T-helper 2 cell treated with Interferon-gamma antibody and Interleukin-4, amounts not matched to agents 5 μg/mL and 100 μg/mL, for 36 hours (primary cell): ENCODE data around the gene PEAK3.

Source experiments
- DNase-seq: peaks from one replicate; pipeline ENCODE4 v3.0.0; 2021; ENCODE audit warnings: low spot score
- H3K27ac Mint-ChIP-seq: one replicate; pipeline ENCODE4 v1.8.0; 2021; ENCODE audit warnings: mild to moderate bottlenecking, mixed read lengths
- H3K27me3 Mint-ChIP-seq: one replicate; pipeline ENCODE4 v1.8.0; 2021; ENCODE audit warnings: low read depth, mixed read lengths
- H3K36me3 Mint-ChIP-seq: one replicate; pipeline ENCODE4 v1.8.0; 2021; ENCODE audit warnings: low read depth, mixed read lengths
- H3K4me1 Mint-ChIP-seq: one replicate; pipeline ENCODE4 v1.8.0; 2021; ENCODE audit warnings: low read depth, mixed read lengths
- H3K4me3 Mint-ChIP-seq: one replicate; pipeline ENCODE4 v1.8.0; 2022; ENCODE audit warnings: mild to moderate bottlenecking, moderate library complexity, mixed read lengths
- H3K9me3 Mint-ChIP-seq: one replicate; pipeline ENCODE4 v1.8.0; 2021; ENCODE audit warnings: mixed read lengths

The PEAK3 gene

DNA sequence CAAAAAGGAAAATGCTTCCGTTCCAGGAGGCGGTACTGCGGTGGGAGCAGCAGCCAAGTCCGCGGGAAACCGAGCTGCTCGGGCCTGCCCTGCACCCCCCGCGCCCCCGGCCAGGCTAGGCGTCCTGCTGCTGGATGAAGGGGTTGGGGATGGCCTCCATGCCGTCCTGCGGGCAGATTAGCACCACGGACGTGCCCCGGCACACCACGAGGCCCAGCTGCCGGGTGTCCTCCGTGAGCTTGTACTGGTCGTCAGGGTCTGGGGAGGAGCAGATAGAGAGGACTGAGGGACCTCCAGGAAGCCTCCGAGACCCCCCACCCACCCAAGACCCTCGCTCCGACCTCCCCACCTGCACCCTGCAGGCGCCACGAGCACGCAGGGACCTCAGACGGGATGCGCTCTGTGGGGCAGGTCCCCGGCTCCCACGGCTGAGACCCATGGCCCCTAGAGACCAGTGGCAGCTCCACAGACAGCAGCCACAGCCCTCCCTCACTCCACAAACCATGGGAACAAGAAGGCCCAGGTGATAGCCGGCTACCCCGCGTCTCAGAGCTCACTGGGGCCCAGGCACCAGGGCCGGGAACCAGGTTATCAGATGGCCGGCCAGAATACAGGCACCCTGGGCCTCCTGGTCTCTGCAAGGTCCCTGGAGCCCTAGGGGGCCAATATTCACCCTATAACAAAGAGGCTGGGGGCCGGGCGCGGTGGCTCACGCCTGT, 39.7 kb upstream of the PEAK3 start:
- peaks cover 12% of the 10 kb centered on the region for H3K4me1 Mint-ChIP-seq
- no peak overlapping the region for H3K27ac Mint-ChIP-seq
- no peaks in the 10 kb centered on the region for H3K9me3 Mint-ChIP-seq
- no peaks in the 10 kb centered on the region for H3K27me3 Mint-ChIP-seq
- H3K36me3 Mint-ChIP-seq = peaks cover 14% of the 10 kb centered on the region
- DNase-seq = no peak
- H3K4me3 Mint-ChIP-seq = no peak overlapping the region

DNA sequence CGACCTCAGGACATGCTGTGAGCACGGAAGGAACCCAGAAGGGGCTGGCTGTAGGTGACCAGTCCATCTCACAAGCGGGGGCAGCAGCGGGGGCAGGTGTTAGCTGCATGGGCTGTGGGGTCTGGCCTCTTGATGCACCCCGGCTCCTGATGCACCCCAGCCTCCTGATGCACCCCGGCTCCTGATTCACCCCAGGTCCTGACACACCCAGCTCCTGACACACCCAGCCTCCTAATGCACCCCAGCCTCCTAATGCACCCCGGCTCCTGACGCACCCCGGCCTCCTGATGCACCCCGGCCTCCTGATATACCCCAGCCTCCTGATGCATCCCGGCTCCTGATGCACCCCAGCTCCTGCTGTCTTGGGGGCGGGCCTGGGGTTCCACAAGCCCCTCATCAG, 39.0 kb upstream of the PEAK3 start:
- Mint-ChIP-seq H3K36me3 (peaks cover 10% of the 10 kb centered on the region), H3K27me3 (no peaks in the 10 kb centered on the region), H3K4me3 (no peak overlapping the region), H3K4me1 (peaks cover 8% of the 10 kb centered on the region), H3K27ac (no peak overlapping the region), H3K9me3 (no peaks in the 10 kb centered on the region)
- DNase-seq = no peak

DNA sequence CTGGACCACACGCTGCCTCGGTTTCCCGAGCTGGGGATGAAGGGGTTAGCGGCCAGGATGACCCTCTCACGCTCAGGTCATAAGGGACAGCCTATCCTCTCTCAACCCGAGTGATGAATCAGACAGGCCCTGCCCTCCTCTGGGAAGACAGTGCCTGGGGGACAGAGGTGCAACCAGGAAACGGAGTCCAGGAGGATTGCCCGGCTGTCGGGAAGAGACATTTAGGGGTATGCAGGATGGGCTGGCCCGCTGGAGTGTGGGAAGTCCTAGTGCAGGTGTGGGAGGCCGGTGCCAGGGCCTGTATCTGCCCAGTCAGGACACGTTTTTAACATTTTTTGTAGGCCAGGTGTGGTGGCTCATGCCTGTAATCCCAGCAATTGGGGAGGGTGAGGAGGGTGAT, 38.1 kb upstream of the PEAK3 start:
- no peak for DNase-seq
- peaks cover 5% of the 10 kb centered on the region for H3K36me3 Mint-ChIP-seq
- H3K27me3 Mint-ChIP-seq = peaks cover 1% of the 10 kb centered on the region
- no peak overlapping the region for H3K4me3 Mint-ChIP-seq
- peaks cover 2% of the 10 kb centered on the region for H3K9me3 Mint-ChIP-seq
- no peak overlapping the region for H3K27ac Mint-ChIP-seq
- peaks cover 4% of the 10 kb centered on the region for H3K4me1 Mint-ChIP-seq

DNA sequence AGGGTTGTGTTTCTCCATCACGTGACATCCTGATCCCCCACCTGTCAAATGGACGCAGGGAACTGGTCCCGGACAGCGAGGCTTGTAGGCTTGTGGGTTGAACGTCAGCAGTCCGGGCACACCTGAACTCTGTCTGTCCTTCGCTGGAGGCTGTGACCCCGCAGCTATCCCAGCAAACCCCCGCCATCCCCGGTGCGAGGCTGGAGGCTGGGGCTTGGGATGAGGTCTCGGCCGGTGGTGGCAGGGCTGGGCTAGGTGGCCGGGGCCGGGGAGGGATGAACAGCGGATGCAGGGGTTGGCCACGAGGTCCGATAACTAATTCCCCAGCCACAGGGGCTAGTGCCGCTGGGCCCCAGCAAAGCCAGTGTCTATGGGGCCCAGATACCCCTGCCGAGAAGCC, 37.6 kb upstream of the PEAK3 start:
- Mint-ChIP-seq H3K4me1 (peaks cover 4% of the 10 kb centered on the region), H3K9me3 (peaks cover 7% of the 10 kb centered on the region), H3K27ac (no peak overlapping the region), H3K27me3 (peaks cover 5% of the 10 kb centered on the region), H3K4me3 (no peak overlapping the region), H3K36me3 (peaks cover 2% of the 10 kb centered on the region)
- DNase-seq = no peak

DNA sequence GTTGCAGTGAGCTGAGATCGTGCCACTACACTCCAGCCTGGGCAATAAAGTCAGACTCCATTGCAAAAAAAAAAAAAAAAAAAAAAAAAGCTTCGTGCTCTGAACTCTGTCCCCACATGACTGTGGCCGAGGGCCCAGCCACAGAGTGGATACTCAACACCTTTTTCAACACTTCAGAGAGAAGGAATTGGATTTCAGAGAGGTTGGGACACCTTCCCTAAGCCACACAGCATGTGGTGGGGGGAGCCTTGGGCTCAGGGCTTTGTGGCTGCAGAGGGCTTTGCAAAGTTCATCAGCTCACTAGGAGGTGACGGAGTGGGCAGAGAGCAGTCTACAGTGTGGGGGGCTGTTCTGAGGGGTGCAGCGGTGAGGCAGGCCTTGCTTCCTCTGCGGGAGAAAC, 36.9 kb upstream of the PEAK3 start:
- DNase-seq = no peak
- Mint-ChIP-seq H3K27ac (no peak overlapping the region), H3K4me1 (peaks cover 2% of the 10 kb centered on the region), H3K9me3 (peaks cover 7% of the 10 kb centered on the region), H3K27me3 (peaks cover 9% of the 10 kb centered on the region), H3K4me3 (no peak overlapping the region), H3K36me3 (peaks cover 2% of the 10 kb centered on the region)

DNA sequence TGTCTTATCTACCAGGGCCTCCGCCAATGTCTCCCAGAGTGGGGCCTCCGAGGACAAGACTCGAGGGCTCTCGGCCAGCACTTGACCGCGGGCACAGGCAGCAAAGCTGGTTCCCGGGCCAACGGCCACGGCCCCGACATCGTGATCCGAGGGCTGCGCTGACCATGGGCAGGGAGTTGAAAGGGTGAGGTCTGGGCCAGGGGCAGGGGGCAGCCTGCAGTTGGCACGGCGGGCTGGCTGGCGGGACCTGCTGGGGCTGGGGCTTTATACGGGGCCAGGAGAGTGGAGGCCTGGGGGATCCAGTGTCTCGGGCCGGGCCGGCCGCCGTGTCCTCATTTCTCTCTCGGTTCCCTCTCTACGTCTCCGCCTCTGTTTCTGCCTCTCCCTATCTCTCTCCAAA, 35.8 kb upstream of the PEAK3 start:
- Mint-ChIP-seq H3K9me3 (peaks cover 7% of the 10 kb centered on the region), H3K36me3 (no peaks in the 10 kb centered on the region), H3K27ac (no peak overlapping the region), H3K4me3 (no peak overlapping the region), H3K4me1 (peaks cover 2% of the 10 kb centered on the region), H3K27me3 (peaks cover 19% of the 10 kb centered on the region)
- DNase-seq = no peak

DNA sequence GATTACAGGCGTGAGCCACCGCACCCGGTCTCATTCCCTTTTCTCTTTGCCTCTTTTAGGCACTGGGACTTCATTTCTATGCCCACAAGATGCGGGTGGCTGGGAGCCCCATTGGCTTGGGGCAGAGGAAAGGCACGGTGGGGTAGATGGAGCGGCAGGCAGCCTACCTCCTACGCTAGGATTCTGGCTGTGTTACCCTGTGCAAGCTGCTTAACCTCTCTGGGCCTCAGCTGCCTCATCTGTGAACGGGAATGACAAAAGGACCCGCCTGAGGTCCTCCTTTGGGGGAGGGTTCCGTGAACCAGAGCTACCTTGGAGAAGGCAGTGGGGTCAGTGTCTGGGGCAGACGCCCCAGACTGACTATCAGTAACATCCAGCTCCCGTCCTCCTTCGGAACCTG, 35.3 kb upstream of the PEAK3 start:
- H3K4me3 Mint-ChIP-seq = no peak overlapping the region
- no peak overlapping the region for H3K27ac Mint-ChIP-seq
- peaks cover 2% of the 10 kb centered on the region for H3K4me1 Mint-ChIP-seq
- H3K9me3 Mint-ChIP-seq = peaks cover 7% of the 10 kb centered on the region
- DNase-seq = no peak
- no peaks in the 10 kb centered on the region for H3K36me3 Mint-ChIP-seq
- peaks cover 19% of the 10 kb centered on the region for H3K27me3 Mint-ChIP-seq

DNA sequence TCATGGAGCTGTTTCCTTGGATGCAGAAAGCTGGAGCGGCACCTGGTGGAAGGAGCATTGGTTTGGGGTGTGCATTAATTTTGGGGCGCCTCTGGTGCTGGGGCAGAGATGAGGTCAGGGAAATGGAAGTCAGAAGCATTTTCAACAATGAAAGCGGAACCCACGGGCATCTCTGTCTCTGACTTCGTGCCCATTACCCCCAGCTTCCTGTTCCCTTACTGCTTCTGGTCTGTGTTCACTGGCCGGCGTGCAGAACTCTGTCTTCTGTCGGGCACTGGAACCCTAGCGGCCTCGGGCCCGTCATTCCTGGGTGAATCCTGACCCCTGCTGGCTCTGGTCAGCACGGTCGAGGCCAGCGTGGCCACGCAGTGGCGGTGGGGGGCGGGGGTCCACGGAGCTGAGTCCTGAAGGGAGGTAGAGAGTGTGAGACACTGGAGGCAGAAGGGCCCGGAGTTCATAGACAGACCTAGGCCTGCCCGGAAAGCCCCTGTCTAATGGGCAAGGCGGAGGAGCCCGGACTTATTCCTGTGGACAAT, 33.9 kb upstream of the PEAK3 start:
- Mint-ChIP-seq H3K27ac (no peak overlapping the region), H3K4me1 (peaks cover 2% of the 10 kb centered on the region), H3K36me3 (no peaks in the 10 kb centered on the region), H3K4me3 (no peak overlapping the region), H3K27me3 (peaks cover 19% of the 10 kb centered on the region), H3K9me3 (peaks cover 7% of the 10 kb centered on the region)
- DNase-seq = no peak

DNA sequence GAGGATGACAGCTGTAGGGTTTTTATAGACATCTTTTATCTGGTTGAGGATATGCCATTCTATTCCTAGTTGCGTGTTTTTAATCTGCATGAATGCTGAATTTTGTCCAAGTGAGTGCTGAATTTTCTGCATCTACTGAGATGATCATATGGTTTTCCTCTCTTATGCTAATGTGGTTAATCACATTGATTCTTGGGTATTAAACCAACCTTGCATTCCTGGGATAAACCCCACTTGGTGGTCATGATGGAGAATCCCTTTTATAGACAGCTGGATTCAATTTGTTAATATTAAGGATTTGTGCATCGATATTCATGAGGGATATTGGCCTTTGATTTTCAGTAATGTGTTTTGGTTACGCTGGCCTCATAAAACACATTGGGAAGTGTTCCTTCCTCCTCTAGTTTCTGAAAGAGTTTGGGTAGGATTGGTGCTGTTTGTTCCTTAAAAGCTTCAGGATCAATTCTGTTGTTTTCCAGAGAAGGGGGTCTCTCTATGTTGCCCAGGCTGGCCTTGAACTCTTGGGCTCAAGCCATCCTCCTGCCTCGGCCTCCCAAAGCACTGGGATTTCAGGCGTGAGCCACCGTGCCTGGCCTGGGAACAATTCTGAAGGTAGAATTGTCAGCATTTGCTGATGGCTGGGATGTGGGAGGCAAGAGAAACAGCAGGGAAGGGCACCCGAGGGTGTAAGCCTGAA, 33.3 kb upstream of the PEAK3 start:
- Mint-ChIP-seq H3K4me3 (no peak overlapping the region), H3K4me1 (peaks cover 2% of the 10 kb centered on the region), H3K27ac (no peak overlapping the region), H3K9me3 (peaks cover 7% of the 10 kb centered on the region), H3K27me3 (peaks cover 24% of the 10 kb centered on the region), H3K36me3 (no peaks in the 10 kb centered on the region)
- DNase-seq = no peak

DNA sequence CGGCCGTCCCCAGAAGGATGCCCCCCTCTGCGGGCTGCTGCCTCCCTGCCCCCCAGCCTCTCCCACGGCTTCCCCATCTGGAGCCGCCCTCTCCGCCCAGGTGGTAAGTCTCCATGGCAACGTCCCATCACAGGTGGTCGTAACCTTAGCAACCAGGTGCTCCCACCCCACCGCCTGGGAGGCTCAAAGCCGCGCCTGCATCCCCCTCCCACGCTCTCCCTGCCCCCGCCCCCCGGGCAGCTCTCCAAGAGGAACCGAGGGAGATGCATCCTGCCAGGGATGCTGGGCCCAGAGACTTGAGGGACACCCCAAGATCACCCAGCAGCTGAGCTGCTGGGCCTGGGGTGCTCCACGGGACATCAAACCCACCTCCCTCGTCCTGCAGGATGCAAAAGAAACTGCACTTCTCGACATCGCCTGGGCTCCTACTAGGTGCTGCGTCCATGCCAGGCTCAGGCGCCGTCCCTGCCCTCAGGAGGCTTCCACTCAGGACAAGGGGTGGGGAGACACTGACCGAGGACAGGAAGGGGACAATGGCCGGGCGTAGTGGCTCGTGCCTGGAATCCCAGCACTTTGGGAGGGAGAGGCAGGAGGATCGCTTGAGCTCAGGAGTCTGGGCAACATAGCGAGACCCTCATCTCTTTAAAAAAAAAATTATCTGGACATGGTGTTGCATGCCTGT, 31.0 kb upstream of the PEAK3 start:
- no peak overlapping the region for H3K27ac Mint-ChIP-seq
- H3K27me3 Mint-ChIP-seq = peaks cover 42% of the 10 kb centered on the region
- no peak overlapping the region for H3K4me3 Mint-ChIP-seq
- H3K4me1 Mint-ChIP-seq = peaks cover 5% of the 10 kb centered on the region
- no peak for DNase-seq
- no peaks in the 10 kb centered on the region for H3K36me3 Mint-ChIP-seq
- peaks cover 7% of the 10 kb centered on the region for H3K9me3 Mint-ChIP-seq

DNA sequence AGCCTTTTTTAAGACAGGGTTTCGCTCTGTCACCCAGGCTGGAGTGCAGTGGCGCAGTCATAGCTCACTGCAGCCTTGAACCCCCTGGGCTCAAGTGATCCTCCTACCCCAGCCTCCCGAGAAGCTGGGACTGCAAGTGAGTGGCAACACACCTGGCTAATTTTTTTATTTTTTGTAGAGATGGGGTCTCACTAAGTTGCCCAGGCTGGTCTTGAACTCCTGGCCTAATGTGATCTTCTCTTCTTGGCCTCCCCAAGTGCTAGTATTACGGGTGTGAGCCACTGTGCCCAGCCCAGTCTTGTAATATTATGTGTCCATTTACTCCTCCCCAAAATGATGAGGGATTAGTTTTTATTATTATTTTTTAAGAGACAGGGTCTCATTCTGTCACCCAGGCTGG, 29.1 kb upstream of the PEAK3 start:
- peaks cover 54% of the 10 kb centered on the region for H3K27me3 Mint-ChIP-seq
- H3K4me3 Mint-ChIP-seq = no peak overlapping the region
- H3K36me3 Mint-ChIP-seq = no peaks in the 10 kb centered on the region
- H3K27ac Mint-ChIP-seq = no peak overlapping the region
- H3K9me3 Mint-ChIP-seq = peaks cover 7% of the 10 kb centered on the region
- no peak for DNase-seq
- peaks cover 5% of the 10 kb centered on the region for H3K4me1 Mint-ChIP-seq

DNA sequence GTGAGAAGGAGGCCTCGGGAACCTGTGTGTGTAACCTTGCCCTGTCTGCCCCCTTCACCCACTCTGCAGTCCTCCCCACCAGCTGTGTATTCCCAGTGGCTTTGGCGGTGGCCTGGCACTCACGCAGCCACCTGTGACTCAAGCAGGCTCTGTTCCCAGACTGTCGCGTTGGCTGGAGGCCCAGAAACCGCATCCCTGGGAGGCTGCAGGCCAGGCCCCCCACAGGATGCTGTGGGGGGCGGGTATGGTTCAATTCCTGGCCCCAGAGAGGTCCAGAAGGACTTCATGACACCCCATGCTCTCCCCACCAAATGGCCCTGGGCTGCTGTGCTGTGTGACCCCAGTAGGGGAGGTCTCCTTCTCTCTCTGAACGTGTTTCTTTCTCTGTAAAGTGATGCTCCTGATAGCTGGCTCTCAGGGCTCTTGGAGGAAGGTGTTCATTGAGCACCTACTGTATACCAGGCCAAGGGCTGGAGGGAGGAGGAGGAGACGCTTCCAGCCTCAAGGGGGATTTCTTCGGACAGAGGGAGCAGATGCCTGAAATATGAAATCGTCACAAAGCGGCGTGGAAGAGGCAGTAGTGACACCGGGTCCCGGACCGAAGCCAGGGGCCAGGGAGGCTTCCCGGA, 27.9 kb upstream of the PEAK3 start:
- Mint-ChIP-seq H3K9me3 (peaks cover 3% of the 10 kb centered on the region), H3K27ac (no peak overlapping the region), H3K4me1 (peaks cover 2% of the 10 kb centered on the region), H3K27me3 (peaks cover 59% of the 10 kb centered on the region), H3K4me3 (no peak overlapping the region), H3K36me3 (no peaks in the 10 kb centered on the region)
- no peak for DNase-seq

DNA sequence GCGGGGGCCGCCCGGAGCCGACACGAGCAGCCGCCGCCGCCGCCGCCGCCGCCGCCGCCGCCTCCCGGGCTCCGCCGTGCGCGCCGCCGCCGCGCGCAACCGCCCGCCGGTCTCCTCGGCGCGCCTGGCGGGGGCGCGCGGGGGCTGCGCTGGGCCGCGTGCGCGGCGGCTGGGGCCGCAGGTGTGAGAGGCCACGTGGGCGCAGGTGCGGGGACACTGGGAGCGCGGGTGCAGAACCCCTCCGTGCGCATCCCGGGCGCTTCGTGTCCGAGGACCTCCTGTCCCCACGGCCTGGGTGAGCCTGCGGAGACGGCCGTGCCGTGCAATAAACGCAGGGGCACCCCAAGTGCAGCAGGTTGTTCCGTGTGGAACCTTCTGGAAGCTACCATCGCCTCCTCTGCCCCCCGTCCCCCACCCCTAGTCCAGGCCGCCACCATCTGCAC, 26.2 kb upstream of the PEAK3 start, which contains the start of gene LINGO3:
LINGO3 (minus strand) TSS at position 41 of the 443 bp plus-strand sequence. CDS start 16,378 bp downstream, outside the sequence.
- no peaks in the 10 kb centered on the region for H3K36me3 Mint-ChIP-seq
- no peaks in the 10 kb centered on the region for H3K9me3 Mint-ChIP-seq
- no peak within 1 kb of the TSS for H3K27ac Mint-ChIP-seq
- H3K4me3 Mint-ChIP-seq = peak within 1 kb of the TSS; percentile 69
- DNase-seq = no peak
- peaks cover 2% of the 10 kb centered on the region for H3K4me1 Mint-ChIP-seq
- peaks cover 62% of the 10 kb centered on the region for H3K27me3 Mint-ChIP-seq
